ENCODE data around the gene BCR.

BCR gene

DNA sequence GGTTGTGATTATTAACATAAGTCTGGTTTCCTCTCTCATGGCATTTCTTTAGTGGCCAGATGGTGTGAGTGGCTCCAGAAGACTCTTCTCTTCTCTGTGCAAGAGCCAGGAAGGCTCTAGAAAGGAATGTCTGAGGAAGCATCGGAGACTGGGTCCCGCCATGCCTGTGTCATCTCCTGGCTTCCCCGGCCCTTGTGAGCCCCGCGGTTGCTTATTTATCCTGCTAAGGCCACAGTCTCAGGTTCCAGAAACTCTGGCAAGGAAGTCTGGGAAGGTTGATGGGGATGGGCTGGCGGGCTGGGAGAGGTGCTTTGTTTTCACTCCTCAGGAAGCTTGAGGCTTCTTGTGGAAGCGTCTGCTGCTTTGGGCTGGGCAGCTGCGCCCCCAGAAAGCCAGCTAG, 18.9 kb downstream of the BCR start:
- DNase-seq (ENCODE audit: low read depth in 2 of 2), result no peak

DNA sequence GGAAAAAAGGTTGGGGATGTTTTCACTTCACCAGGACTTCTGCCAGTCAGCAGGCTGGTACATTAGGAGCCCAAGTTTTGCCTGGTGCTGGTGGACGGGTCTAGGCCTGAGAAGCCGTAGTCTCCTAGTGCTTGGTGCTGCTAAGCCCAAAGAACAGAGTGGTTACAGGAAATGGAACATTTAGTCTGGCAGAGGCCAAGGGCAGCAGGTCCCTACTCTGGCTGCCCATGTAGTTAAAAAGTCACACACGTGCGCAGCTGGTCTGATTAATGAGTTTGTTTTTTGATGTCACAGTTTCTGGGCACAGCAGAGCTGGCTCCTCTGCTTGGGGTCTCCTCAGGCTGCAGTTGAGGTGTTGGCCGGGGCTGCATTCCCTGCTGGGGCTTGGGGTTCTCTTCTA, 20.6 kb downstream of the BCR start:
- no peak for DNase-seq (ENCODE audit: low read depth in 2 of 2)

DNA sequence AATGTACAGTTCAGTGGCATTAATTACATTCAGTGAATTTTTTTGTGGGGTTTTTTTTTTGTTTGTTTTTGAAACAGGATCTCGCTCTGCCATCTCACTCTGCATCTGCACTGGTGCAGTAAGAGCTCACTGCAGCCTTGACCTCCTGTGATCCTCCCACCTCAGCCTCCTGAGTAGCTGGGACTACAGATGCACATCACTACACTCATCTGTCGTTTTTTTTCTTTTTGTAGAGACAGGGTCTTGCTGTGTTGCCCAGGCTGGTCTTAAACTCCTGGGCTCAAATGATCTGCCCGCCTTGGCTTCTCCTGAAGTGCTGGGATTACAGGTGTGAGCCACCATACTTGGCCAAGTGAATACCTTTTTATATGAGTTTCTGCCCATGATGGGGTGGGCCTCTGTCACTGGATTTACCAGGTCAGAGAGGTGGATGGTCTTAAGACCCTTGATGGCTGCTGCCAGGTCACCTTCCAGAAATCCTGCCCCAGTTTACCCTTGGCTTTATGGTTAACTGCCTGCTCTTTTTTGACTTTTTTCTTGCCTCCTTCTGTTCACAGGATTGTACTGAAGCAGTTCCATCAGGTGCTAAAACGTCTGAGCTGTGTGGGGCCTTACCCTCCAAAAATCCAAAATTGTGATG, 22.6 kb downstream of the BCR start:
- no peak for DNase-seq (ENCODE audit: low read depth in 2 of 2)

DNA sequence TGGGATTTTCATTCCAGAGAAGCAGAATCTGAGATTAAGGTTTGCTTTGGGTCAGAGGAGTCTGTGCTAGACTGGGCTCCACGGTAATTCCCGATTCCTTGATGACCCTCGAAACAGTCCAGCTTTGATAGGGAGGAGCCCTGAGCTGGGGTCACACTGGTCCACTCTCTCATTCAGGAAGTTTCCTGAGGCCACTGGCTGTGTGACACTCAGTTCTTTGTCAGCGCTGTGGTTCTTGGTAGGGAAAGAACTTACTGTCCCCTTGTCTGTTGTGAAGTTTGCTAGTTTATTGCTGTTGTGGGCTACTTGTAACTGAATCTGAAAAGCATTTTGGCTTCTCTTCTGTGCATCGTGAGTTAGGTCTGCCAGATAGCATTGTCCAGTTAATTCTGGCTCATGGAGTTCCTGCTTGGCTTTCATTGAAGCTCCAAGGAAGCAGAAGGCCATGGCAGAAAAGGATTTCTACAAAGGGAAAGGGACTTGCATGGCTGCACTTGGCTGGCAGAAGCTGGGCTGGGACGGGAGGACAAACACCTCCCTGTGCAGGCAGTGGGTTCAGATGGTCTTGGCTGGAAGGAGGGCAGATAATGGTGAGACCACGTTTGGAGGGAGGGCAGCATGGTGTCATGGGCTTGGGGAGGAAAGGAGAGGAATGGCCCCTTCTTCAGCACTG, 23.3 kb downstream of the BCR start:
- no peak for DNase-seq (ENCODE audit: low read depth in 2 of 2)

DNA sequence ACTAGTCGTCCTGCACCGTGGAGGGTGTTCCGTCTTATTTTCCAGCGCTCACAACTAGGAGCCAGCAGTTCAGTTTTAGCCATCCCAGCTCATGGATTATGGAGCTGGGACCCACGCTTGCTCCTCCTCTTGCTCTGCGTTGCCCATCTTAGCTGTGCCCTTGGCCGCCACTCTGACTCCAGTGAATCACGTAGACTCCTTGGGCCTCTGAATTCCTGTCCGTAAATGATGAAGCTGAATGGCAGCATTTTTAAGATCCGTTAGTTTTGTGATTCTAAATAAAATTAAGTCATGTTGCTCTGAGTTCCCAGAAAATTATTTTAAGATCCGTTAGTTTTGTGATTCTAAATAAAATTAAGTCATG, 23.8 kb downstream of the BCR start:
- no peak for DNase-seq (ENCODE audit: low read depth in 2 of 2)

DNA sequence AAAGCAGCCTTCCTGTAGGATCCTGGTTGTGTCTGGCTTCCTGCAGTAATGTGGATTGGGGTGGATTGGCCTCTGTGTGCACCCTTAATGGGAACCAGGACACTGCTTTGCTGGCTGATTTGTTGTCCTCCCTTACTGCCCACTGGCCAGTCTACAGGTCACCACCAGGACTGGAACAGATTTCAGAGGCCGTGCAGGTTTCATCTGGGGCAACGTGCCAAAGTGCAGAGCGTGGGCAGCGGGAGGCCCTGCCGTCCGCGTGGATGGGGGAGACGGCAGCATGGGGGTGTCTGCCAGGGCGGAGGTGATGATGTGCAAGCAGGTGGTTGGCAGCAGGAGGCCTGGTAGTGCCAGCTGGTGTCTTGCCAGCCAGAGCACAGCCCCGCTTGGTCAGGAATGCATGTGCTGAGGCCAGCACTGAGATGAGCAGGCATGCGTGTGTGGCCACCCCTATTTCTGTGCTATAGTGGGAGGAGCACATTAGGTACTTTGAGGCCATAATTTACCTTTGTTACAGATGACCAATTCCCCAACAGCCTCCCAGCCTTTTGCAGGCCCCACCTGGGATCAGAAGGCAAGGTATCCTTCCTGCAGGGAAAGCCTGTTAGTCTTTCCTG, 24.3 kb downstream of the BCR start:
- no peak for DNase-seq (ENCODE audit: low read depth in 2 of 2)

DNA sequence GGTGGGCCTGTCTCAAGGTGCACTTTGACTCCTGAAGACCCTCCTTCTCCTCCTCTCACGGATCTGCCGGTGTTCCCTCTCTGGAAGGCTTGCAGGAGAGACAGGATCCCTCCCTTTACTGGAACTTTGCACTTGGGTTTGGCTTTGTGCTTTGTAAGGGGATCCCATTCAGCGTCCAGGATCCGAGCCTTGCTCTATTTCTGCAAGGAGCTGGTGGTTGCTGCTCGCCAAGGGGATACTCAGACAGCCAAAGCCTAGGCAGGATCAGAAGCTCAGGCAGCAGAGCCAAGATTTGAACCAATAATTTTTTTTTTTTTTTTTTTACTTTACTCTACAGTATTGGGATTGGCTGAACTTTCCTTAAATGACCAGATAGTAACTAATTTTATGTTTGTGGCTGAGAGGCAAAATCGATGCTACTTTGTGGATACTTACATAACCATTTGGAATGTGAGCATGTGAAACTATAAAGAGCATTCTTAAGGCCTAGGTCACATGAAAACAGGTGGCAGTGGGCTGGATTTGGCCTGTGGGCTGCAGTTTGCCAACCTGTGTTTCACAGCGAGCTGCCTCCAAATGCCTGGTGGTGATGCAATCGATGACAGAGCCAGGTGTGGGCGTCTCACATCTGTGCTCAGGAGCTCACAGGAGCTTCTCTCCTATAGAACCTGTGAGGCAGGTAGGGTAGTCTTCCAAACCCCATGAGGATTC, 25.2 kb downstream of the BCR start:
- DNase-seq (ENCODE audit: low read depth in 2 of 2), result no peak

DNA sequence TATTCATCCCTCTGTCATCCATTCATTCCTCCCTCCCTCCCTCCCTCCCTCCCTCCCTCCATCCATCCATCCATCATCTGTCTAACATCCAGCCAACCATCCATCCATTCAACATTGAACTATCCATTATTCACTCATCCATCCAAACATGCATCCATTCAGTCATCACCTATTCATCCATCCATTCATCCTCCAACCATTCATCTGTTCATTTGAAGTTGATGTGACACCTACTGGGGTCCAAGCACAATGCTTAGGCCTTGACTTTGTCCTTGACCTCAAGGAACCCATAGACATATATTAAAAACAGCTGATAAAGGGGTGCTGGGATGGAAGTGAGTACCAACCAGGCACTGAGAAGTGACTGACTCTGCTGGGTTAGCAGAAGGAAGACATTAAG, 26.6 kb downstream of the BCR start:
- DNase-seq (ENCODE audit: low read depth in 2 of 2), result no peak

DNA sequence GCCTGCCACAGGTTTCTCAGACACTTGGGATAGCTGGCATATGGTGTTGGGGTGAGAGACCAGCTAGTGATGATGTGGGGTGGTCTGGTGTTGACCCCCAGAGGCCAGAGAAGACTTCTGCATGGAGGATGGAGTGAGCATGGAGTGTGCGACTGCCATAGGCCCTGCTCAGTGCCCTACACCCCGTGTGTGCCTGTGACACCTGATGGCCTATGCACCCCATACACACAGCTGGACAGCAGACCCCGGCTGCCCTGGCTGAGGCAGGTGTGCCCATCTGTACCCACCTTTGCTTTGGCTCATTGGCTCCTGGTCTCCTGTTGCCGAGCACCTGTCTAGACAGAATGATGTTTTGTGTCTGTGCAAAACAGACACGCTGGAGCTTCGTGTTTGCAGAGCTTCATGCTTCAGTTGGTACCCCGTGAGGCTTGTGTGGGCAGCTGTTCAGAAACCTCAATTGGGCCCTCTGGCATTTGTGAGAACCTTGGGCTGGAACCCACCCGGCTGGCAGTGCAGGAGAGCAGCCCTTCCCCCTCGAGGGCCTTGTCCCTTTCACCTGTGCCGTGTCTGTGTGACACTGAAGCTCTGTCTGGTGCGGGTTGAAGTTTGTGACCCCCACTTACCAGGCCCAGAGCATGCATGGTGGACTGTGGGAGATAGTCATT, 27.6 kb downstream of the BCR start:
- no peak for DNase-seq (ENCODE audit: low read depth in 2 of 2)

DNA sequence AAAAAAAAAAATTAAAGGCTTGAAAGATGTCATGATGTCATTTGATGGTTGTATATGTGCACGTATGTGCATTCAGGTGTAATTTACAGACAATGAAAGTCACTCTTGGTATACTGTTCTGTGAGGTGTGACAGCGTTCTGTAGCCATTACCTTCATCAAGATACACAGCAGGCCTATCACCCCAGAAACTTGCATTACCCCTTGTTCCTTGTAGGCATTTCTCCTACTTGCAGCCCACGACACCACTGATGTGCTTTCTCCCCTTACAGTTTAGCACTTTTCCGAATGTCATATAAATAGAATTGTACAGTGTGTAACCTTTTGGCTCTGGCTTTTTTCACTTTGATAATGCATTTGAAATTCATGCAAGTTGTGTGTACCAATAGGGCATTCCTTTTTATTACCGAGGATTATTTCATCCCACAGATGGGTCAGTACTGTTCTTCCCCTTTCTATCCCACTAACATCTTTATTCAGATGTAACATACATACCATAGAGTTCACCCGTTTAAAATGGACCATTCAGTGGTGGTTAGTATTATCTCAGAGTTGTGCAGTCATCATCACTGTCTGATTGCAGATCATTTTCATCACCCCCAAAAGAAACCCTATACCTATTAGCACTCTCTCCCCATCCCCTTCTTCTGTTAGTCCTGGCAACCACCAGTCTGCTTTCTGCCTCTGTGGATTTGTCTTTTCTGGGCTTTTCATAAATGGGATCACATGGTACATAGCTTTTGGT, 30.3 kb downstream of the BCR start:
- no peak for DNase-seq (ENCODE audit: low read depth in 2 of 2)

DNA sequence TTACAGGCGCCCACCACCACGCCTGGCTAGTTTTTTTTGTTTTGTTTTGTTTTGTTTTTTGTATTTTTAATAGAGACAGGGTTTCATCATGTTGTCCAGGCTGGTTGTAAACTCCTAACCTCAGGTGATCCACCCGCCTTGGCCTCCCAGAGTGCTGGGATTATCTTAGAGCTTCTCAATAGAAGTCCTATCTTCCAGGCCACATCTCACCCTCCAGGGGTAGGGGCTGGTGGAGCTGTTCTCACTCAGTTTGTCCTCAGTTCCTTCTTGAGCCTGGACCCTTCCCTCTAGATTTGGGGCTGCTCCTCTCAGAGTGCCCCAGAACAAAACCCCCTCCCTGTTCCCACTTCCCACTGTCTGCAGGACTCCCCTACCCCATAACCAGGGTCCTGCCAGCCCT, 31.3 kb downstream of the BCR start:
- no peak for DNase-seq (ENCODE audit: low read depth in 2 of 2)

DNA sequence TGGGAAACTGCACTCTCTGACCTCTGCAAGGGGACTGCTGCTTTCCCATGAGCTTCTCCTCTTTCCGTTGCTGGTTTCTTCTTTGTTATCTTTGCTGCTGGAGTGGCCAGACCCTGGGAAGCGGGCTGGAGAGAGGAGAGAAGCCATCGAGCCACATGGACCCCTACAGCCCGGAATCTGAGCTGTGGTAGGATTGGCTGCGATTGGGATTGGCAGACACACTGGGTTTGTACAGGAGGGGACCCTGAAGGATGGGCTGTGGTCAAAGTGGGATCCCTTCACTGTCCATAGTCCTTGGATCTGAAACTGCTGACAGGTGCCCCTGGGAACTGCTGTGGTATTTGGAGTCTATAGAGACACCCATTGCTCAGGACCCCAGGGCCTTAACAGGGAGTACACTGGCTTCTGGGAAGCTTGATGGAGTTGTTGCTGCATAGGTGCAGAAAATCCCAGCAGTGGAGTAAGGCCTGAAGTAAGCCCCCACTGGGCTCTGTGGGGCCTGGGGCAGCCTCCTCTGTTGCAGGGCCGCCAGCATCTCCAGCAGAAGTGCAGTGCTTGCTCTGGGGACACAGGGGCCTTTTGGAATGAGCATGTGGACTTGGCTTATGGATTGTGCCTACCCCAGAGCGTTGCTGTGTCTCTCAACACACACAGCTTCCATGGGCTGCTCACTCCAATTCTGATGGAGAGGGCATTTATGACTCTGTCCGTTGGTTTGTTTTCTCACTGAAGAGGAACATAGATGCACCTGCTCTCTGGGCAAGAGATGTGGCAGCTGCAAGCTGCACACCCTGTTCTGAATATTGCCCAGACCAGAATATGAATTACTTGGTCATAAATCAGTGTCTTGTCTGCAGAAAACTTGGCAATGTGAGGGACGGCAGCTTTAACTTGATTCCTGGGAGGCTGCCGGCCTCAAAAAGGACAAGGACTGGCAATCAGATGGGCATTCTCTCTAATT, 32.0 kb downstream of the BCR start:
- no peak for DNase-seq (ENCODE audit: low read depth in 2 of 2)

DNA sequence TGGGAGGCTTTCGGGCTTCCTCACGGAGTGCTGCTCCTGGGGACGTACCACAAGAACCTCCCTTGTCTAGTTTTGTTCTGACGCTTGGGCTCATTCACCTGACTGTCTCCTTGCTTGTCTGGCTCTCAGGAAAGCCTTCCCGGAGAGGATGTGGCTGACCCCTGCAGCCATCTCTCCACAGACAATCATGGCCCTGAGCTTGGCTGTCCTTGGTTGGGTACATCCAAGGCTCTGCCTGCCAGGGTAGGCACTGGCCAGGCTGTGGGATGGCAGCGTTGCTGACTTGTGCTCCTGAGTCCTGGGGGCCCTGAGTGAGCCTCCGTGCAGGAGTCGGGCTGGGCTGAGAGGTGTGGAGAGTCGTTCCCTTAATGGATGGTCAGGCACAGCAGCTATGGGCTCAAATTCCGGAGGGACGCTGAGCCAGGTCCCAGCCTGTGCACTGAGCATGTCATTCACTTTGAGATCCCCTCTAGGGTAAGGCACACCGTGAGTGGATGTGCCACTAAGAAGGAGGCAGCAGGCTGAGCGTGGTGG, 32.8 kb downstream of the BCR start:
- DNase-seq (ENCODE audit: low read depth in 2 of 2), result no peak

DNA sequence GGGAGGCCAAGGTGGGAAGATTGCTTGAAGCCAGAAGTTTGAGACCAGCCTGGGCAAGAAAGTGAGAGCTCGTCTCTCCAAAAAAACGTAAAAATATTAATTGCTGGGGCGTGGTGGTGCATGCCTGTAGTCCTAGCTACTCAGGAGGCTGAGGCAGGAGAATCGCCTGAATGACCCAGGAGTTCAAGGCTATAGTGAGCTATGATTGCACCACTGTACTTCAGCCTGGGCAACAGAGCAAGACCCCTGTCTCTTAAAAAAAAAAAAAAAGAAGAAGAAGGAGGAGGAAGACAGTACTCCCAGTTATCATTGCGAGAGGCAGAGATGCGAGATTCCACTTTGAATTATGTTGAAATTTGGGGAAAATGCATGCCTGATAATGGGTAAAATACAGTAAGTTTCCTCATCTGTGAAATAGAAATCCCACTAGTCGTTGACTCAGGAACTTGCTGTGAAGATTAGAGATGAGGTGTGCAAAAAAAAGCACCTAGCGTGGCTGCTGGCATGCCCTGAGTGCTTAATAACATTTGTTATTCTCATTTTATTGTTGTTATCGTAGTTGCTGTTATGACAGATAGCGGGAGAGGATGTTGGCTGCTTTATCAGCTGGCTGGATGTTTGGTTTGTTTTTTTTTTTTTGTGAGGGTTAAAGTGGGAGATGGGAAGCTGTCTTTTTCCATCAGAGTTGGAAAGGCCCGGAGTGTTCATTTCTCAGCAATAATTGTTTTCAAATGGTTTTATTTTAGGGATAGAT, 33.4 kb downstream of the BCR start:
- no peak for DNase-seq (ENCODE audit: low read depth in 2 of 2)

DNA sequence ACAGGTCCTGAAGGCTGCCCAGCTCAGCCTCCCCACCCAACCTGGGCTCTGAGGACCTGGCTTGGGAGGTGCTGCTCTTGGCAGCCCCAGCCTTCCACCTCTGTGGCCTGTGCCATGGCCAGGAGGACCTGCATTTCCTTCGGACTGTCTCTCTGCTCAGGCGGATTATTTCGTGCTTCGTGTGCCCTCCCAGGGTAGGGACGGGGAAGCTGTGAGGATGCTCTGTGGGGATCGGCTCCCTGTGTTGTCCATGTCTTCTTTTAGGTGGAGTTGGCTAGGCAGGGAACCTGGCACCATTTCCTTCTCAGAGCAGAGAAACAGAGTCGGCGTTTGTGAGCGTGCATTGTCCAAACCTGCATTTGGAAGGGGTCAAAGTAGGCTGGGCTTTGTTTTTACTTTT, 34.1 kb downstream of the BCR start:
- DNase-seq (ENCODE audit: low read depth in 2 of 2), result no peak

DNA sequence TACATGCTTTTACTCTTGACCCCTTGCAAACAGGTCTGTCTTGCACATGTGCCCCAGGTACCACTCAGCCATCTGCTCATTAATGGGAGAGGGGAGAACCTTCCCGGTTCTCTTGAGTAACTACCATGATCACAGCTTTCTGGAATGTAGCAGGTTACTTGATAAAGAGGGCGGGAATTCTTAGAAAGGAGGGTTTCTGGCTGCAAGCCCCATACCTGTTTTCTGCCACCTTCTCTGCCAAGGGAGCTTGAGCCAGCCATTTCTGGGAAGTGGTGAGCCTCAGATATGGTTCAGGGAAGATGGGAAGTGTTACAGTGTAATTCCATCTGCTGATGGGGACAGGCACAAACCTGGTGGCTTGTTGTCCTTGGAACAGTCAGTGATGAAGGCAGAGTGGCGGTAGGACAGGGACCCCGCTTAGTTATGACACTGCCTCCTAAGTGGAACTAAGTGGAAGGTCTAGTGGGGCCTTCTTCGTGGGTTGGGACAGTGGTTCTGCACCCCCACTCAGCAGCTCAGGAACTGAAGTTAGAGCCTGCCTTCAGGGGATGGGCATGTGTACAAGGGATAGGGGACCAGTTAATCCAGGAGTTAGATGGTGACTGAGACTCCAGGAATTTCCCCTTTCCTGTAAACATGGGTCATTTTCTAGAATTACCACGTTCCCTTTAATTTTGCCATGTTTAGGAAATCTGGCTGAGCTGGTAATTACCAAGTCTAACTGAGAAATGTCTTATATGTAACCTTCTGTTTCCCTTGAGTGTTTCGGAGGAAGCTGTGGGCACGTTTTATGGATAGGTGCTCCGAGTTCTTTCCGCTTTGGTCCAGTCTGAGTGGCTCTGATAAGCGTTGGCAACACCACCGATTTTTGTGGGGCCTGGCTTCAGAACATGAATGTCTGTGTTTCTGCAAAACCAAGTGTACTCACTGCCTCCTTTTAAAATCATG, 35.3 kb downstream of the BCR start:
- DNase-seq (ENCODE audit: low read depth in 2 of 2), result no peak

DNA sequence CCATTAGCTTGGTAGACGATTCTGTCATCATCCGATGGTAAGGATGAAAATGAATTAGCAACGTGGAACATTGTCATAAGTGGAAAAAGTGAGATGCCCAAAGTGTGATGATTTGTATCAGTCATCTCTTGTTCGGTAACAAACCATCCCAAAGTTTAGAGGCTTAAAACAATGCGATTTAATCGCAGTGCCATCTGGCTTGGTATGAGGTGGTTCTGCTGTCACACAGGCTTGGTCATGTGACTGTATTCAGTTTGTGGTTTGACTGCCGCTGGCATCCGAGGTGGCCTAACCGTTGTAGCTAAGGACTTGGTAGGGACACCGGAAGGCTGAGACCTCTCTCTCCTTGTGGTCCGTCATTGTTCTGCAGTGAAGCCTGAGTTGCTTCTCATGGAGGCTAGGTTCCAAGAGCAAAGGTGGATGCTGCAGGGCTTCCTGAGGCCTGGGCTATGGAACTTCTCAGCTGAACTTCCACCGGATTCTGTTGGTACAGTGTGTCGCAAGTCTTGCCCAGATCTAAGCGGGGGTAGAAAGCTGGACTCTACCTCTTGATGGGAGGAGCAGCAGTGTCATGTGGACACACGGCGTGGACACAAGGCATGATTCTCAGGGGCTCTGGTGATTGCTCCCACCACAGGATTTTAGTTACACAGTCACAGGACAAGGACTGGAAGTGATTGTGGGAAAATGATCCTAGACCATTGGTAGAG, 36.3 kb downstream of the BCR start:
- DNase-seq (ENCODE audit: low read depth in 2 of 2), result peak; percentile 38 to 49
